HUDEP-2 (cell line): ENCODE measurements around the gene WBP11.

Experiments used
- DNase-seq, 76 experiments: peaks; one replicate each; lab custom pipeline; 2025; ENCODE audit not compliant: unreplicated experiment in 76 of 76; lab: John Stamatoyannopoulos, UW

The WBP11 gene

DNA sequence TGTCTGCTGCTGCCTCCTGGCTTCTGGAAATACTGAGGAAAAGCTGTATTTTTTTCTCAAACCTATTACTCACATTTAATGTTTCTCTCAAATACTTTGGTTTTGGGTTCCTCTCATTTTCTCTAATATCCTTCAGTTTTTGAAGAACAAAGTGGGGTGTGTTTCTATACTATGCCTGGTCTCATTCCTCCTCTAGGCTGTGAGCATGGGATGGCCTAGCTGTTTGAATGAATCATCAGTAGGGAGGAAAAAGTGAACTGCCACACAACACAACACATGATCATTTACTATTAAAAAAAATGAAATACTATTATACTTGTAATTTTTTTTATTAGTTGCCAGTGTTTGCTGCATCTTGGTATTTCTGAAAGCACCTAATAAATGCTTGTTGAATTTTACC is 22.0 kb upstream of the WBP11 start:
- no peak for DNase-seq

DNA sequence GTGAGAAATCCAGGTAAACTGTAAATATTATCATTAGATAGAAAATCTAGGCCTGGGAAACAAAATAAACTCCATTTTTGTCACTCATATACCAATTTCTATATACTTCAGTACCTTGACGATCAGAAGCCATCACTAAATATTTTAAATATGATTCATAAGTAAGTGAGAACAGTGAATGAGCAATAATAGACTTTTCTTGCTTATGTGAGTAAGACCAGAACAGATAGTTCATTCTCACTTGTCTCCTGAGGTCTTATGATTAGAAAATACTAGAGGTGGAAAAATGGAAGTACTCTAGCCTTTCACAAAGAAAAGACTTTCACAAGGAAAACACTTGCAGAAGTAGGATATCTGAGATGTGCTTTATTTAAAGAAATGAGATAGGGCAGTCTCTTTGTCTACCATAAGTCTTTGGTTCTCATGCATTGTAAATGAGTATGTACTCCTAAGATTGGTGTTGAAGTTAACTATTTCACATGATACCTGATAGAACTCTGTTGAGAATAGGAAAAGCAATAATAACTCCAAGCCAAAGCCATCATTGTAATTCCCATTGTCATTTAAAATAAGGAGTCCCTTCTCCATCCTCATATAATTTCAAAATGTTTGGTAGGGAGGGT is 20.8 kb upstream of the WBP11 start:
- DNase-seq, result no peak

DNA sequence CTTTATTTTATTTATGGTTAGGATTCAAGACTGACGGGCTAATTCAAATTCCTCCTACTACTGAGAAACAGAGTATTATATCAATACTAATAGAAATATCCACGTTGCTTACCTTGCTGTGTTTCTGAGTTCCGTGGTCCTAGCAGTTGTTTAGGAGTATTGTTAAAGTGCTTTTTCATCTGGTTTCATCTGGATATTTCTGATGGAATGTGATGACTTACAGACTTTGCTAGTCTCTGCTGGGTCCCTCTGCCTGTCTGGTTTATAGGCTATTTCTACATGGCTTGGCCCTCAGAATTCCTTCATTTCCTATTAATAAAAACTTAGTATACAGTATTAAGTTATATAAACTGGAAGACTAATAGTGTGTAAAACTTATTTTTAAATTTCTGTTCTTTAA is 10.7 kb upstream of the WBP11 start, which contains the start of gene SMCO3:
TSS of gene SMCO3 (minus strand) at position 169 of the 400 bp plus-strand sequence. CDS start 7,502 bp downstream, outside the sequence.
- DNase-seq, result no peak

DNA sequence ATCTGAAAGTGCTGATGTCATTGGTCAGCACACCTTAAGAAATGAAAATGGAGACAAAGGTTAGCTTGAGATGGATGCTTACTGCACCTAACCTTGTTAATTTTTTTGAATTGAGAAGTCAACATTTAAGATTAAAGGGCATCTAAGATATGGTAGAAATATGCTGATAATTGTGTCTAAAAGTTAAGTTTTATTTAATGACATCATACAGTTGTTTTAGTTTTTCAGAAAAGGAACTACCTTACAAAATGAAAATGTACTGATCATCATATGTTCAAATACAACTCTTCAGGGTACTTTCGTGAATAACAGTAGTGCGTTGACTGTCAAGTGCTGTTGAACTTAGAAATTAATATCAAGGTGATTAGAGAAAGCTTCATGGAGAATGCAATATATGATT is 8.2 kb upstream of the WBP11 start:
- DNase-seq, result no peak

DNA sequence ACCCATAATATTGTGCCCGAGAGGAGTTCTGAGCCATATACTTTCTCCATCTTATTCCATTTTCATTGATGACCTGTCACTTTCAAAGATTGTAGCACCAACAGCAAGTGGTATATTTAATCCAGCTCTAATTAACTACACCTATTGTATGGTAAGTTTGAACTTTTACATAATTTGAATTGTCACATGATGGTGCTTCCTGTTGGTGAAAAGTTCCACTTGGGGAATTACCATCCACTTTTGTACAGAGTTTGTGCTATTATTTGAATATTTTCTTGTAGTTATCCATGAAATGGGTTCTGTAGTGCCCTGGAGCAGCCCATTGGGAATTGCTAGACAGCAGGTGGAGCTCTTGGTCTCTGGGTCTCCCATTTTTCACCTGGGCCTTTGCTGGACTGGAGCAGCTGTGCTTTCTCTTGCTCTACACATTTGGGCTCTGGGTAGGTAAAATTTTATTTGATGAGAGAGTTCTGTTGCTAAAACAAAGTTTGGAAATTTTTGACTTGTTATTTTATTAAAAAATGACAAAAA is 7.7 kb upstream of the WBP11 start:
- DNase-seq, result peak in 38 of 76 experiments; percentile 0 to 45 (median 20)

DNA sequence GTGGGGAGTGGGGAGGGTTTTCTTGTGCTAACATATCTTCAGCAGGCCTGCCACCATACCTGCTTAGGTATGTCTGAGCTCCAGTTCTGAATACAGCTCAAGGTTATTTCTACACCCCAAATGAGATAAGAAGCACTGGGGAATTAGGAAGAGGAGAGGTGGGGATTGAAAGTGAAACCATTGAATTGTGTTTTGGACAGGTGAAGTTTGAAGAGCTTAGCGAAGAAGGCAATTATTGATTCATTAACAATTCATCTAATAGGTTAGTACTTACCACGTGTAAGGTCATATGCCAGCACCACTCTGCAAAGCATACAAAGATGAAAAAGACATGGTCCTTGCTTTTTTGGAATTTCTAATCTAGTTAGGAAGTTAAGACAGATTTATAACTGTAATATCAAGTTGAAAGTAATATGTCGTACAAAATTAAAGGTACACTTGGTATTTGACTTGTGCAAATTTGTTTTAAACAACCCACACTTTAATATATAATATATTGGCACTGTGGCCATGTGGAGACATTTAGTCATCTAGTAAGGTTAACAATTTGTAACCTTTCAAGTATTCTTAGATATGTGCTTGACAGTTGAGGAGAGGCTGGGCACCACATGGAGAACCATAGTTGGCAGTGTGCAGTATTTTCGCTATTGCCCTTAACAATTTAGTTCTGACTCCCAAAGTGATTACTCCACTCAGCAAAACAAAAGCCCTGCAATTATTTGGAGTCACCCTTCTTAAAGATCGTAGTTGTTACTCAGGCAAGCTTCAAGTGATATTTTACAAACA is 7.1 kb upstream of the WBP11 start:
- no peak for DNase-seq

DNA sequence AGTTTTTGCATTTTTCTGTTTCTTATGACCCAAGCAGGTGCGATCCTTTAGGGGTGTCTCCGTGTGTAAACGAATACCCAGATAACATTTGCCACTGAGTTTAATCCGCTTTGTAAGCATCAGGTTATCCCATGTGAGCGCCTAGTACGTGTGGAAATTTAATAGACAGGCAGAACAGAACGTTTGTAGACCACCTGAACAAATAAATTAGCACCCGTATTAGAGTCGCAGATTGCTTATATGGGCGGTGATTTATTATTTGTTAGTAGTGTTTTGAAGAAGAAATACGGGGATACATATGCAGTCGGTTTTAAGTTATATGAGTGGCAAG is 517 bp upstream of the WBP11 start:
- peak in 4 of 76 experiments; percentile 43 to 68 (median 46) for DNase-seq

DNA sequence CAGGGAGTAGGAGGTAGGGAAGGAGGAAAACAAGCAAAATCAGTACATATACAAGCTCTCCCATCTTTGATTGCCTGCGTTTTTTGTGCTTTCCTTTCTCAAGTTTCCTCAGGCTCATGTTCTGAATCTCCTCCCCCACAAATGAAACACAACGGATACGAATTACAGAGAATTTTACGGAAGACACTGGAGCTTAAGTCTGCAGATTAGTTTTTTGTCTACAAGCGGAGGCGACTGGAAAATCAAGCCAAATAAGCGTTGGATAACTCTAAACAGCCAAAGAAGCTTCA is 612 bp downstream of the WBP11 start:
- no peak for DNase-seq

DNA sequence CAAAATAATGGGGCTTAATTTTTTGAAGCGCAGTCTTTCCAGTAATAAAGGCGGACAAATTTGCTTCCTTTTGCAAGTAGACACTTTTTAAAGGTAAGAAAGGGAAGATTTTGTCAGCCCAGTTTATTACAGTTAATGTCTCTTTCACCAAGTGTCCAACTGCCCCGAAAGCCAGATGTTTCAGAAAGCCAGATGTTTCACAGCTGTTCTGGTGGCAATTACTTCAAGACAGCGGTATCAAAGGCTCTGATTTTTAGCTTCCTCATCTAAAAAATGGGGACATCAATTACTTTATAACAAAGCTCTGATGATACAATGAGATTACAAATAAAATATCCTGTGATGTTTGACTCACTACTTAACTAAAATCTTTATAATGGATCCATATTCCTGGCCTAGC is 1.0 kb downstream of the WBP11 start:
- no peak for DNase-seq

DNA sequence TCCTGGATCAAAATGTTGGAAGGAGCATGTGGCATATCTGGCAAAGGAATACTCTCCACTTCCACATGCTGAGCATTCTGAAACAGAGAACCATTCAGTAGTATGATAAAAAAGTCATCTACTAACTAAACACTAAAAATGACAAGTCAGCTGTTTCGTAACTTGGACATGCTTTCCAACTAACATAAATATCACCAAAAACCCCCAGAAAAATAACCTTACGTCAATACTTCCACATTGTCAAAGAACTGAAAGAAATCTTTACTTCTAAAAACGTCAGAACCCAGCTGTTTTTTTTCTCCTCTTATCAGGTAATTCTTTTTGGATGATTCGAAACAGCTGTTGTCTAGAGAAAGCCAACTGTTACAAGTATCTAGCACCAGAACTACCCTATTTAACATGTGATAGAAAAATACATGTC is 8.2 kb downstream of the WBP11 start:
- no peak for DNase-seq

DNA sequence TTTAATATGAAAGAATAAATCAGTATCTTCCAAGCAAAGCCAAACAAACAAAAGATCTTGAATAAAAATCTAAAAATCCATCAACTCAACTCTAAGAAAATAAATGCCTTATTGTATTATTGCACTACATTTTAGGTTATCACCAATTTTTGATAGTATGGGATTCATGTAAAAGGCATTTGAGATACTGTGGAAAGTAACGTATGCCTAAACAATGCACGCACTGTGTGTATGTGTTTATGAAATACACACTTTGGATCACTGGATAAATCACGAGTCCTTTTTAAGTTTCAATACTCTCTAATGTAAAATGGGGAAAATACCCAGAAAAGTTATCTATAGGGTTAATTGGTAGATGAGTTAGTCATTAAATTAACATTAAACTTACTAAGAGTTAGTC is 17.7 kb downstream of the WBP11 start:
- no peak for DNase-seq

DNA sequence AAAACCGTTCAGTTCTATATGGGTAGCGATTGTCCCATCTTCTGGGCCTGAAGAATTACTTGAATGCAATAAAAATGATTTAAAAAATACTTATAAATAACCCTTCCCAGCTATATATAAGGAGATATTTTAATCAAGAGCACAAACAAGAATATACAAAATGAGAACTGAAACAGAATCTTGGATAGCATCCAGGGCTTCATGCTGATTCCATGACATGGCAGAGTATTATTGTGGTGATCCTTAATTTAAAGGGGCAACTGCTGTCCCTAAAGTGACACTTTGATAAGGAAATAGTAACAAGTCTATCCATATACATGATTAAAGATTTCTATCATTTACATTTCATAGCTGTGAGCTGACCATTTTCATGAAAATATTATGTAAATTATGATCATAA is 18.8 kb downstream of the WBP11 start:
- no peak for DNase-seq

DNA sequence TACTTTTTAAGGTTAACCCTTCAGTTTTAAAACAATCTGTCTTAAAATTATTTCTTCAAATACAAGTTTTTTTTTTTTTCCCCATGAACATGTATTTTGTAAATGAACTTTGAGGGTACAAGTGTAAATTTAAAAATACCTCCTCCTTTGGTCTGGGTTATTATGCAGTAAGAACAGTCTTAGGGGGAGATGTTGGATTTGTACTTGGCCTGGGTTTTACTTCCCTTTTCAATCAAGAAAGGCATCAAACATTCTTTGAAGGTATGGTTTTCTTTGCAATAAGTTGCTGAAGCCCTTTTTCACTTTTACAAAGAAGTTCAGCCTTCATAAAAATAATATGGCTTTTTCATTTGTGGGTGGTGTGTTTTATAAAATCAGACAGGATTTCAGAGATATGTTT is 20.5 kb downstream of the WBP11 start:
- no peak for DNase-seq

DNA sequence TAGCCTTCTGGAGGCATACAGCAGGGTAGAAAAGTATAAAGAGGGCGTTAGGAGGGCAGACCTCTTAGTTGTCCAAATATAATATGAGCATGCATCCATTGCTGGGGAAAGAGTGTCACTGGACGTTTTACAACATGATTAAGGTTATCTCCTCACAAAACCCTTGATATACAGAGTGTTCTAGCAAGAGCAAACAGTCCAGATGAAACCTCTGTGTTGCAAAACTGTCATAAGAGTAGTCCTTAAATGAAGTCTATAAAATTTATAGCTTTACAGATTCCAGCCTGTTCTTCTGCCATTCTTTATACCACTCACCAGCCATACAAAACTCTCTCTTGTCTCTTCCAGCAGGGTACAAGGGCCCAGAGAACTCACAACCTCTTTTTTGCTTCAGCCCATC is 21.7 kb downstream of the WBP11 start:
- DNase-seq, result no peak

DNA sequence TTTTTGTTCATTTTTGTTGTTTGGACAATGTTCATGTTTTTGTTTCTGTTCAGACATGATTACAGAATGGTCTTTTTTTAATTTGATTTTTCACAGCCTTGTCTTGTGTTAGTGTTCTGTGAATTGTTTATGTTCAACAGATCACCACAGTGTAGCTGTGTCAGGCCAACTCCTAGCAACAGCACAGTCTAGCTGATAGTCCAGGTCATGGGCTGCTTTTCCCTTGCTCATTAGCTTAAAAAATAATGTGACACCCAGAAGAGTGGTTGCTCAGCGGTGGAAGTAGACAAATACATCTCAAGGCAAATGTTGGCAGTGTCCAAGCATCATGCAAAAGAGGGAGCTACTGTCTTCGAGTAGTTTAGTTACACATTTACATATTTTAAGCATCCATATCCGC is 22.4 kb downstream of the WBP11 start:
- no peak for DNase-seq

DNA sequence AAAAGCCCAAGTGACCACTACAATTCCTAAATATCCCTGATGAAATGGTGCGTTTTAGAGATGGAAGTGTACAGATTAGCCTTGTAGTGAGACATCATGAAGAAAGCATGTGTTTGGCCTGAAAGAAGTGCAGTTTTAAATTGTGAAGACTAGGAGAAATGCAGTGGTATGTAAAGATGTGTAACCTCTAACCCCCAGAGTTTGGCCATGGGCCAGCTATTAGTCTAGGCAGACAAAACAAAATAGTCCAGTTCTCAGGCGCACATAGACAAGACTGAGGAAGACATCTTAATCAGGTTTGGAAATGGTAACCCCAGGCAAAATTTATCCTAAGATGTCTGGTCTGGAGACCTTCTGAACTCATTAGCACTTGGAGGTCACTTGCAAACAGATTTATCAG is 23.4 kb downstream of the WBP11 start:
- DNase-seq, result no peak

DNA sequence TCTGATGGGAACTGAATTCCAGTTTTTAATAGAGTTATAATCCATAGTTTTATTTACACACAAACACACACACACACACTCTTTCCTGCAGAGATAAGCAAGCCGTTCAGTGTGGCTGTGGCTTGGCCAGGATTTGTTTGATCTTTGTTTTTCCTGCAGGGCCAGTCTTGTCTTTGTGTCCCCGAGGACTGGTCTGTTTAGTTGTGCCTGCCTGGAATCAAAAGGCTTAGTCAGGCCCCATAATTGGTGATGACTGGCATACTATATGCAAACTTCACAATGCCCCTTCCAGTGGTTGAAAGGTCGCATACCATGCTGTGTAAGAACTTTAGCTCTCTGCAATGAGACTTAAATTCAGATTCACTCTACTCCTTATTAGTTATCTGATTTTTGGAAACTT is 26.0 kb downstream of the WBP11 start:
- no peak for DNase-seq

DNA sequence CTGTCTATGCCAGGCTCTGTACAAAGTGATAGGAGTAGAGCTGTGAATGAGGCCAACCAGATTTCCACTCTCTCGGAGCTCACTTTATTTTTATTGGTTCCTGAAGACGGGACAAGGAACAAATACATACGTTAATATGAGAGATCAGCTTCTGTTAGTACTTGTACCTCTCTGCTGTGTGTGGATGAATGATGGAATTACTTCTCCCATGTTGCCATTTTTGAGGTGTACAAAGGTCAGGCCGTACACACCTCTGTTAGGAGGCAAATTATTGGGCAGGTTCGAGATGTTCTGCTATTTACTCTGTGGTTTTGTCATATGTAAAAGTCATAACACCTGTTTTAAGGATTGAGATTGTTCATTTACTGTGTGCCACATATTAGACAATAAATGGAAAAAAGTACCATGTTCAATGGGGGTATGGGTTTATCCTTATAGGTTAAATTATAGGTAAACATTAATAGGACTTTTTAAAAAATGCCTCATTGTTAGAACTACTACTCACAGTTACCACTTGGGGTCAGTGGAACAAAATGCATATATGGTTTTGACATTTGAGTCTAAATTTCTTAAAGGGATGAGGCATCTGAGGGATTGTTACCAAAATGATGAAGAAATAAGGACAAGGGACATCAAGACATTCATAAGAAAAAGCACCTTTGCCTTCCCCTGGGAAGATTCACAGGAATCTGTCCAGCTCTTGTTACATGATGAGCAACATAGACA is 26.9 kb downstream of the WBP11 start:
- peak in 2 of 76 experiments; percentile 5 to 24 for DNase-seq

DNA sequence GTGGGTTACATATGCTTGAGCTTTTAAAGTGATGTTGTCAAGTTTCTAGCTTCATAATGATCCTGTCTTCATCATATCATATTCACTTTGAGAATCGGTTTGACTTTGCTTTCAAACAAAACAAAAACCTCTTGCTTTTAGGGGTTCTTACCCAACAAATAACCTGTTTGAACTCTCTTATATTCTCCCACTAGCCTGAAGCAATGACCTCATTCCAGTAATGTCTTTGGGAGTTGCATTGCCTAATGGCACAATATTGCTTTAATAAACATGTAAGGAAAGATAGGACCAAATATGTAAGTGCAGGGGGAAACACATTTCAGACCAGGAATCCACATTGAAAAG is 27.7 kb downstream of the WBP11 start:
- DNase-seq, result no peak

DNA sequence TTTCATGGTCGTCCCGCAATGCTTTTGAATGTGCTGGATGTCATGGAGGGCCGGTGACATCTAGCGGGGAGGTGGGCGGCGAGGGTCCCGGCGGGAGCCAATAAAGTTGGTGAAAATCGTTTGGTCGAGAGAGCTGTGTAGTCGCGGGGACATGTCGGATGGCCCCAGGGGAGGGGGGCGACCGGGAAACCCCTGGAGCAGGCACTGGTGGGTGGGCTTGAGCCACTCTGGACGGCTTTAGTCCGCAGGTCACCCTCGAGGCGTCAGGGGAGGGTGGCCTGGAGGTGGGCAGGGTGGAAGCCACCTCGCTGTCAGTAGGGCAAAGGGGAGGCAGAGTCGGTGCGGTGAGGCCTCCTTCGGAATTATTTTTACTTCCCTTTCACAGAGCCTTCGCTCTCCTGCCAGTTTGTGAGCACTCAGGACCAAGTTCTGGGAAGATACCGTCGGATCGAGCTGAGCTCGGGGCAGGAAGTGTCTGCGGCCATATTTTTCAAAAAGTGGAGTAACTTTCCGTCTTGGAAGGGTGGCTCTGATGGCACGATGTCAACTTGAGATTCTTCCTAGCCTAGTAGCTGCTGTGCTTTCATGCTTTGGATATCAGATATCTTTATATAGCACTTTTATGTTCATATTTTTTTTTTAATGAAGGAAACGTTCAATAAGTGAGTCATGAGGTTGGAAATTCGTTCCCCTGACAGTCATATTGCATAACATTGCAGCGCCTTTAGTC is 28.2 kb downstream of the WBP11 start:
- DNase-seq, result peak in 43 of 76 experiments; percentile 4 to 65 (median 28)
